HL-60 (cell line): ENCODE results near the gene PALM3.

ENCODE experiments used
- CTCF ChIP-seq: IDR thresholded peaks from one replicate; pipeline ENCODE4 v1.5.1; 2011; ENCODE audit warnings: low read length, control low read depth, inconsistent platforms; ENCODE audit not compliant: insufficient read depth
- GABPA ChIP-seq: IDR thresholded peaks from 2 replicates; pipeline ENCODE4 v1.6.1; 2012; ENCODE audit warnings: low read depth
- POLR2AphosphoS5 ChIP-seq: IDR thresholded peaks from 2 replicates; pipeline ENCODE4 v1.6.1; 2012; ENCODE audit warnings: low read depth
- REST ChIP-seq: IDR thresholded peaks from 2 replicates; pipeline ENCODE4 v1.6.1; 2012; ENCODE audit warnings: low read depth; ENCODE audit not compliant: insufficient replicate concordance

- TF ChIP-seq CTCF (no peak), REST (no peak), POLR2AphosphoS5 (no peak; the same call in 1 of the 2 replicates), GABPA (no peak)
Observed at GRCh38 chr19:14004619-14005348, 57.1 kb downstream of the PALM3 start.
